Heart right ventricle (tissue), 16 donors: ENCODE measurements around the gene DOLK. TPM values are rescaled to one million over a fixed set of nuclear protein-coding genes. Genes with fewer than 3 reads are reported as not detected.

ENCODE experiments used
- ATAC-seq, 8 donors: fragments of 200-7000 bp; cut with Tn5 transposase; one replicate each; pipeline ENCODE4 v1.9.1; 2020; ENCODE audit warnings: mild to moderate bottlenecking in 8 of 8, moderate library complexity in 8 of 8, moderate number of reproducible peaks in 1 of 8
- DNase-seq, 2 donors: peaks; one replicate each; pipeline ENCODE4 v3.0.0-alpha.2; 2020
- H3K27ac ChIP-seq, 10 donors: fragments of 200-600 bp; sonication (generic) in 2 of 10; one replicate each; pipeline versions ENCODE4 v1.5.0 to v1.8.0; 2020 to 2022; ENCODE audit warnings: mild to moderate bottlenecking in 3 of 10
- H3K27me3 ChIP-seq, 7 donors: fragments of 200-600 bp; one replicate each; pipeline ENCODE4 v1.8.0; 2021 to 2022; ENCODE audit warnings: mild to moderate bottlenecking in 2 of 7
- H3K36me3 ChIP-seq, 9 donors: fragments of 200-600 bp; sonication (generic) in 1 of 9; one replicate each; pipeline versions ENCODE4 v1.5.0 to v1.8.0; 2020 to 2022; ENCODE audit warnings: mild to moderate bottlenecking in 2 of 9
- H3K4me1 ChIP-seq, 9 donors: fragments of 200-600 bp; sonication (generic) in 1 of 9; one replicate each; pipeline versions ENCODE4 v1.5.0 to v1.8.0; 2020 to 2022; ENCODE audit warnings: mild to moderate bottlenecking in 4 of 9
- H3K4me3 ChIP-seq, 10 donors: fragments of 200-600 bp; sonication (generic) in 2 of 10; one replicate each; pipeline versions ENCODE4 v1.5.0 to v1.8.0; 2020 to 2022; ENCODE audit warnings: mild to moderate bottlenecking in 7 of 10, moderate library complexity in 2 of 10
- H3K9me3 ChIP-seq, 11 donors: fragments of 200-600 bp in 10 of 11; sonication (generic) in 2 of 11; one replicate each; pipeline versions ENCODE4 v1.5.0 to v1.8.0; 2013 to 2022; ENCODE audit warnings: mild to moderate bottlenecking in 2 of 11, control low read depth in 1 of 11, moderate library complexity in 1 of 11
- WGBS, 2 donors: extraction: QIAGEN DNeasy Blood & Tissue Kit; methylation state at CpG; one replicate each; pipeline ENCODE4 v1.1.7; 2013; ENCODE audit warnings: inconsistent platforms in 1 of 2; 5-methylcytosine and 5-hydroxymethylcytosine counted together
- intact Hi-C, 10 donors: fragments of 100-400 bp; cut with DNase I; formaldehyde crosslinking; loops; one replicate each; pipeline versions ENCODE4 v1.11.1 to v1.14.2; 2022
- polyA plus RNA-seq, 2 donors: library from polyadenylated mRNA; stranded (reverse); fragments of 200-250 nt; gene quantifications; one replicate each; pipeline ENCODE4 v1.2.3, GENCODE V29; 2013
- total RNA-seq, 10 donors: library from RNA; stranded (reverse); fragmentation: NEBNext Ultra II Directional in 3 of 10; extraction: Animal tissue kit (Norgen Biotek cat#: 25700) in 3 of 10; gene quantifications; one replicate each; pipeline versions ENCODE4 v1.2.1 to v1.2.4, GENCODE V29; 2021 to 2023
- TF ChIP-seq, protein P1 (sequence below), 9 donors: fragments of 200-600 bp; sonication (generic) in 2 of 9; IDR thresholded peaks; one replicate each; pipeline versions ENCODE4 v1.5.0 to v1.8.0; 2021 to 2022; ENCODE audit warnings: antibody characterized with exemption in 9 of 9, mild to moderate bottlenecking in 5 of 9, moderate library complexity in 1 of 9
- donor health status: Arrhythmogenic right ventricular cardiomyopathy.
- donor health status: ischemic (EF 13 %, LVEDD 7.1; RV severe dilation, severe dysfunction).
- donor health status: healthy with polysubstance abuse.
- donor health status: DM: no; HTN: yes; CAD: no.
- donor health status: DM: no; HTN: no; CAD: no.
- donor health status: ischemic (EF 25% LVEDD 6.9; RV normal size, moderate dysfunction).
- donor health status: ischemic (EF 25% LVEDD 5.7; RV mildly dilated, moderate dysfunction).
- donor health status: healthy.
- donor health status: DM: yes; HTN: yes; CAD: no.
- donor health status: Ischemic cardiomyopathy.
- donor health status: ischemic (EF 35%, LVEDD 5.7; RV mildly dilated, moderate dysfunction).
- donor health status: nonischemic (EF 11% LVEDD 7.7; RV severe dilation, severe dysfunction).
- donor health status: DM: yes; HTN: yes; CAD: no.
- donor health status: PGD.
- donor health status: ischemic (EF 29% LVEDD 5.4; RV normal size, mild dysfunction).
- donor health status: nonischemic (EF 23%, LVEDD 6.1; RV moderate dilation, normal function).

The DOLK gene
- total and polyA plus RNA-seq, 12 donors, result 5.0 to 14.2 (median 8.8) TPM

DNA sequence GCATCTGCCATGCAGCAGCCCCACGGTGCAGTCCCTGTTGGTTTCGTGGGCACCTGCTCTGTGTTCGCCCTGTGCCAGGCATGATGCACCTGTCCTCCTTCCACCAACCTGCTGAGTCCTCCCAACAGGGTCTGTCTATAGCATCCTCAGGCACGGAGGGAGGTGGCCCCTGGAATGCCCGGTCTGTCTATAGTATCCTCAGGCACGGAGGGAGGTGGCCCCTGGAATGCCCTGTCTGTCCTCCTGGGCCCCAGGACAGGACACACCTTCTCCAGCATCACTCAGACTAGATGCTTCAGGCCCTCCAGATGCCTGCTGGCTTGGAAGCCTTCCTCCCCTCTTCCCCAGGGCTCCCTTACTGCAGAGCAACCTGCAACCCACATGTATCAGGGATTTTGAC lies 36.5 kb downstream of the DOLK start:
- DNase-seq (no peak), ATAC-seq (peak in 1 of 8 donors; percentile 2)
- Histone ChIP-seq H3K4me3 (no peak overlapping the region), H3K9me3 (no peaks in the 10 kb centered on the region), H3K36me3 (peaks cover 5 to 66% (median 31%) of the 10 kb centered on the region in 9 donors), H3K27ac (peak overlapping the region; percentile 73 to 93 (median 84)), H3K4me1 (peaks cover 45 to 84% (median 71%) of the 10 kb centered on the region in 9 donors), H3K27me3 (no peaks in the 10 kb centered on the region)
- 64 to 78% methylated on average over 6 of the region's 6 CpGs for WGBS, 2 donors
- TF ChIP-seq, protein P1, sequence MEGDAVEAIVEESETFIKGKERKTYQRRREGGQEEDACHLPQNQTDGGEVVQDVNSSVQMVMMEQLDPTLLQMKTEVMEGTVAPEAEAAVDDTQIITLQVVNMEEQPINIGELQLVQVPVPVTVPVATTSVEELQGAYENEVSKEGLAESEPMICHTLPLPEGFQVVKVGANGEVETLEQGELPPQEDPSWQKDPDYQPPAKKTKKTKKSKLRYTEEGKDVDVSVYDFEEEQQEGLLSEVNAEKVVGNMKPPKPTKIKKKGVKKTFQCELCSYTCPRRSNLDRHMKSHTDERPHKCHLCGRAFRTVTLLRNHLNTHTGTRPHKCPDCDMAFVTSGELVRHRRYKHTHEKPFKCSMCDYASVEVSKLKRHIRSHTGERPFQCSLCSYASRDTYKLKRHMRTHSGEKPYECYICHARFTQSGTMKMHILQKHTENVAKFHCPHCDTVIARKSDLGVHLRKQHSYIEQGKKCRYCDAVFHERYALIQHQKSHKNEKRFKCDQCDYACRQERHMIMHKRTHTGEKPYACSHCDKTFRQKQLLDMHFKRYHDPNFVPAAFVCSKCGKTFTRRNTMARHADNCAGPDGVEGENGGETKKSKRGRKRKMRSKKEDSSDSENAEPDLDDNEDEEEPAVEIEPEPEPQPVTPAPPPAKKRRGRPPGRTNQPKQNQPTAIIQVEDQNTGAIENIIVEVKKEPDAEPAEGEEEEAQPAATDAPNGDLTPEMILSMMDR (IDR thresholded peaks at IDR 0.05), result no peak
- intact Hi-C loops, result no loop called here

DNA sequence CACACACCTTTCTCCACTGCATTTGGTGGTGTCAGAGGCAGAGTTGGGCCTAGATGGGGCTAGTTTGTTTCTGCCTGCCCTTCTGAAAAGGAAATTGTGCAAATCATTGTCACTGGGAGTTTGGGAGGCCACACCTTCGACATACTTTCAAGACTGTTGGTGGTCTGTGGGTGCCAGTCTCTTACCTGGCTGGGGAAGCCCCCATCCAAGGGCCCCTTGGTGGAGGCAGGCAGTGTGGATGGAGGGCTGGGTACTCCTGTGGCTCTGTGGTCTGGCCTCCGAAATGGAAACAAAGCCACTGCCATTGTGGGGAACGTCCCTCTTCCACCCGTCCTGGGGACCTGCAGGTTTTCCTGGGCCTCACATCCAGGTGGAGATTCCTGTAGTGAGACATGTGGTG lies 37.5 kb downstream of the DOLK start:
- DNase-seq, result no peak
- Histone ChIP-seq H3K4me3 (no peak overlapping the region), H3K36me3 (peaks cover 5 to 62% (median 31%) of the 10 kb centered on the region in 9 donors), H3K4me1 (peaks cover 43 to 73% (median 62%) of the 10 kb centered on the region in 9 donors), H3K27me3 (no peaks in the 10 kb centered on the region), H3K9me3 (no peaks in the 10 kb centered on the region), H3K27ac (peak overlapping the region in 9 of 10 donors; percentile 19 to 93 (median 81))
- TF ChIP-seq, protein P1 (IDR thresholded peaks at IDR 0.05), result no peak
- ATAC-seq, result no peak
- intact Hi-C loops, result no loop called here
- 86 to 90% methylated on average over 4 of the region's 4 CpGs for WGBS, 2 donors

DNA sequence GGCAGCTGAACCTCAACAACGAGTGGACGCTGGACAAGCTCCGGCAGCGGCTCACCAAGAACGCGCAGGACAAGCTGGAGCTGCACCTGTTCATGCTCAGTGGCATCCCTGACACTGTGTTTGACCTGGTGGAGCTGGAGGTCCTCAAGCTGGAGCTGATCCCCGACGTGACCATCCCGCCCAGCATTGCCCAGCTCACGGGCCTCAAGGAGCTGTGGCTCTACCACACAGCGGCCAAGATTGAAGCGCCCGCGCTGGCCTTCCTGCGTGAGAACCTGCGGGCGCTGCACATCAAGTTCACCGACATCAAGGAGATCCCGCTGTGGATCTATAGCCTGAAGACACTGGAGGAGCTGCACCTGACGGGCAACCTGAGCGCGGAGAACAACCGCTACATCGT lies 39.0 kb downstream of the DOLK start:
- H3K4me1 ChIP-seq, result peaks cover 34 to 63% (median 48%) of the 10 kb centered on the region in 9 donors
- DNase-seq (no peak), ATAC-seq (no peak)
- H3K9me3 ChIP-seq, result no peaks in the 10 kb centered on the region
- intact Hi-C loops, result no loop called here
- TF ChIP-seq, protein P1 (IDR thresholded peaks at IDR 0.05), result no peak
- no peak overlapping the region for H3K27ac ChIP-seq
- WGBS, 2 donors, result 98% methylated on average over 24 of the region's 24 CpGs
- no peaks in the 10 kb centered on the region for H3K27me3 ChIP-seq
- H3K36me3 ChIP-seq, result peaks cover 5 to 55% (median 31%) of the 10 kb centered on the region in 9 donors
- H3K4me3 ChIP-seq, result no peak overlapping the region

DNA sequence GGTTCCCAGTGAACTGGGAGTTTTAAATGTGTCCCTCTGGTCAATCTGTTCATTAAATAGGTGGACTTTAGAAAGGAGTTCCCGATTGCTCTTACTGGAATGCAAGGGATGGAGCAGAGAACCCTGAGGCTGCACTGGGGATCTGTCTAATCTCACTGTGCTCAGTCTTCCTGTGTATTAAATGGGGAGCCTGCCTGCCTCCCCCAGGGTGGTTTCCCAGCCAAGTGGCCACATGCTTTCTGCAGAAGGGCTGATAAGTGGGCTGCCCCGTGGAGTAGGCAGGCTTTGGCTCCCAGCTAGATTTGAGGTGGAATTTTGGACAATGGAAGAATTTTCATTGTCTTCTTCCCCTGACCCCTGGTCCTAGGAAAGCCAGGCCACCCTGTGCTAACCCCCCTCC lies 40.7 kb downstream of the DOLK start:
- Histone ChIP-seq H3K4me1 (peaks cover 26 to 62% (median 47%) of the 10 kb centered on the region in 9 donors), H3K4me3 (no peak overlapping the region), H3K27ac (peak overlapping the region in 4 of 10 donors; percentile 7 to 49 (median 36)), H3K27me3 (no peaks in the 10 kb centered on the region), H3K36me3 (peaks cover 5 to 65% (median 31%) of the 10 kb centered on the region in 9 donors), H3K9me3 (no peaks in the 10 kb centered on the region)
- TF ChIP-seq, protein P1 (IDR thresholded peaks at IDR 0.05), result no peak
- intact Hi-C loops, result no loop called here
- DNase-seq (no peak), ATAC-seq (no peak)
- 30 to 36% methylated on average over 2 of the region's 2 CpGs for WGBS, 2 donors
